ENCODE measurements around the gene KAT8. TPM values are rescaled to one million over a fixed set of nuclear protein-coding genes. Genes with fewer than 3 reads are reported as not detected.
A peak's percentile ranks its signal among the peaks of the same experiment; 100 is the strongest.

The KAT8 gene
- total and polyA plus RNA-seq, 2 of the 13 experiments (the other 11 are each of a cell fraction or from before 2014, with no cell fraction given): 79.0 to 84.2 TPM

DNA sequence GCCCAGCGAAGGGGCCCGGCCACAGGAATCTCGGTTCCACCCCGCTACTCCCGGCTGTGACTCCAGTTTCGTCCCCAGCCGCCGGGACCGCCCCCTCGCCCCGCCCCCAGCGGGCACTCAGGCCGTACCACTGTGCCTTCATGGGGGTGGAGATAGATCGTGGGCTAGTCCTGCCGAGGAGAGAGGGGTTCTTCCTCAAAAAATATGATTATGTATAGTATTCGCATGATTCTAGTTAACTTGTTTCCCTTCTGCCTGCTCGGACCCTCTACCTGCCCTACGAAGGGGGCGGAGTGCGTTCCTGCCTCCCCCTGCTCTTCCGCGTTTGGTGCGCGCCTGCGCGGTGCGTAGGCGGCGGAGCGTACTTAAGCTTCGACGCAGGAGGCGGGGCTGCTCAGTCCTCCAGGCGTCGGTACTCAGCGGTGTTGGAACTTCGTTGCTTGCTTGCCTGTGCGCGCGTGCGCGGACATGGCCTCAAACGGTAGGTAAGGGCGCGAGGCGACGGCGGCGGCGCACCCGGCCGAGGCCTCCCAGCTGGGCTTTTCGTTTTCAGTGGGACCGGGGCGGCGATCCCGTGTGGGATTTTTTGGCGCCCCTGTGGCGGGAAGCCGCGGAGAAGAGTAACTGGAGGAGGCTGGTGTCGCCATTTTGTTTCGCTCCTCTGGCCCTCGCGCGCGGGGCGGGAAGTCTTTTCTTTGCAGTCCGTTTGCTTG lies 62.4 kb downstream of the KAT8 start, which contains the start of gene FUS (continued):
- no peak for TF ChIP-seq ZEB1 (IDR thresholded peaks at IDR 0.05; ENCODE audit: insufficient replicate concordance, low read depth)
- TF ChIP-seq CCAR2 (optimal IDR thresholded peaks at IDR 0.05; ENCODE audit: low read depth, low read length): peak; percentile 26
- TF ChIP-seq ZNF782 (CRISPR knock-in tag; IDR thresholded peaks at IDR 0.05; ENCODE audit: borderline replicate concordance): peak; percentile 84; the same call in 1 of the 2 replicates
- peak; percentile 91; the same call in 1 of the 2 replicates for TF ChIP-seq NR3C1 (CRISPR knock-in tag; IDR thresholded peaks at IDR 0.05)
- TF ChIP-seq ZNF703 (CRISPR knock-in tag; IDR thresholded peaks at IDR 0.05; ENCODE audit: borderline replicate concordance): peak; percentile 96
- TF ChIP-seq, protein P1, sequence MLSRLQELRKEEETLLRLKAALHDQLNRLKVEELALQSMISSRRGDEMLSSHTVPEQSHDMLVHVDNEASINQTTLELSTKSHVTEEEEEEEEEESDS (CRISPR knock-in tag; IDR thresholded peaks at IDR 0.05; ENCODE audit: borderline replicate concordance): 0 out of 2 replicates have a peak, but pooled peaks have one; percentile 24
- no peak; the same call in 1 of the 2 replicates for TF ChIP-seq JUND (CRISPR knock-in tag; IDR thresholded peaks at IDR 0.05)
- TF ChIP-seq NBN (conservative IDR thresholded peaks at IDR 0.05): no peak
- TF ChIP-seq NONO (IDR thresholded peaks at IDR 0.05): peak; percentile 99
- TF ChIP-seq NONO (CRISPR knock-in tag; conservative IDR thresholded peaks at IDR 0.05): peak; percentile 90
- TF ChIP-seq, protein P2, sequence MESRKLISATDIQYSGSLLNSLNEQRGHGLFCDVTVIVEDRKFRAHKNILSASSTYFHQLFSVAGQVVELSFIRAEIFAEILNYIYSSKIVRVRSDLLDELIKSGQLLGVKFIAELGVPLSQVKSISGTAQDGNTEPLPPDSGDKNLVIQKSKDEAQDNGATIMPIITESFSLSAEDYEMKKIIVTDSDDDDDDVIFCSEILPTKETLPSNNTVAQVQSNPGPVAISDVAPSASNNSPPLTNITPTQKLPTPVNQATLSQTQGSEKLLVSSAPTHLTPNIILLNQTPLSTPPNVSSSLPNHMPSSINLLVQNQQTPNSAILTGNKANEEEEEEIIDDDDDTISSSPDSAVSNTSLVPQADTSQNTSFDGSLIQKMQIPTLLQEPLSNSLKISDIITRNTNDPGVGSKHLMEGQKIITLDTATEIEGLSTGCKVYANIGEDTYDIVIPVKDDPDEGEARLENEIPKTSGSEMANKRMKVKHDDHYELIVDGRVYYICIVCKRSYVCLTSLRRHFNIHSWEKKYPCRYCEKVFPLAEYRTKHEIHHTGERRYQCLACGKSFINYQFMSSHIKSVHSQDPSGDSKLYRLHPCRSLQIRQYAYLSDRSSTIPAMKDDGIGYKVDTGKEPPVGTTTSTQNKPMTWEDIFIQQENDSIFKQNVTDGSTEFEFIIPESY (CRISPR knock-in tag; IDR thresholded peaks at IDR 0.05): peak; percentile 34; the same call in 1 of the 2 replicates
- TF ChIP-seq, protein P3, sequence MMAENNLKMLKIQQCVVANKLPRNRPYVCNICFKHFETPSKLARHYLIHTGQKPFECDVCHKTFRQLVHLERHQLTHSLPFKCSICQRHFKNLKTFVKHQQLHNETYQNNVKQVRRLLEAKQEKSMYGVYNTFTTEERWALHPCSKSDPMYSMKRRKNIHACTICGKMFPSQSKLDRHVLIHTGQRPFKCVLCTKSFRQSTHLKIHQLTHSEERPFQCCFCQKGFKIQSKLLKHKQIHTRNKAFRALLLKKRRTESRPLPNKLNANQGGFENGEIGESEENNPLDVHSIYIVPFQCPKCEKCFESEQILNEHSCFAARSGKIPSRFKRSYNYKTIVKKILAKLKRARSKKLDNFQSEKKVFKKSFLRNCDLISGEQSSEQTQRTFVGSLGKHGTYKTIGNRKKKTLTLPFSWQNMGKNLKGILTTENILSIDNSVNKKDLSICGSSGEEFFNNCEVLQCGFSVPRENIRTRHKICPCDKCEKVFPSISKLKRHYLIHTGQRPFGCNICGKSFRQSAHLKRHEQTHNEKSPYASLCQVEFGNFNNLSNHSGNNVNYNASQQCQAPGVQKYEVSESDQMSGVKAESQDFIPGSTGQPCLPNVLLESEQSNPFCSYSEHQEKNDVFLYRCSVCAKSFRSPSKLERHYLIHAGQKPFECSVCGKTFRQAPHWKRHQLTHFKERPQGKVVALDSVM (CRISPR knock-in tag; IDR thresholded peaks at IDR 0.05): peak; percentile 63; the same call in 1 of the 2 replicates
- no peak for TF ChIP-seq ZNF251 (CRISPR knock-in tag; IDR thresholded peaks at IDR 0.05)
- peak; percentile 87; the same call in 1 of the 2 replicates for TF ChIP-seq MIXL1 (CRISPR knock-in tag; IDR thresholded peaks at IDR 0.05)
- peak; percentile 96 for TF ChIP-seq YEATS4 (CRISPR knock-in tag; IDR thresholded peaks at IDR 0.05; ENCODE audit: borderline replicate concordance)
- TF ChIP-seq BRCA1 (CRISPR knock-in tag; IDR thresholded peaks at IDR 0.05): peak; percentile 92
- peak; percentile 96 for TF ChIP-seq PHF8 (CRISPR knock-in tag; IDR thresholded peaks at IDR 0.05)
- TF ChIP-seq, protein P4, sequence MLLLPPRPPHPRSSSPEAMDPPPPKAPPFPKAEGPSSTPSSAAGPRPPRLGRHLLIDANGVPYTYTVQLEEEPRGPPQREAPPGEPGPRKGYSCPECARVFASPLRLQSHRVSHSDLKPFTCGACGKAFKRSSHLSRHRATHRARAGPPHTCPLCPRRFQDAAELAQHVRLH (CRISPR knock-in tag; IDR thresholded peaks at IDR 0.05; ENCODE audit: borderline replicate concordance, low read depth): peak; percentile 82
- peak; percentile 11; the same call in 1 of the 2 replicates for TF ChIP-seq FOXJ3 (CRISPR knock-in tag; IDR thresholded peaks at IDR 0.05; ENCODE audit: borderline replicate concordance)
- TF ChIP-seq TEAD3 (CRISPR knock-in tag; optimal IDR thresholded peaks at IDR 0.05; ENCODE audit: borderline replicate concordance): peak; percentile 77
- TF ChIP-seq ZNF496 (CRISPR knock-in tag; IDR thresholded peaks at IDR 0.05; ENCODE audit: insufficient replicate concordance): no peak
- TF ChIP-seq HDAC2 (CRISPR knock-in tag; IDR thresholded peaks at IDR 0.05): no peak
- TF ChIP-seq HDAC6 (IDR thresholded peaks at IDR 0.05; ENCODE audit: low read depth, low read length): peak; percentile 78; the same call in 1 of the 2 replicates
- TF ChIP-seq, protein P5, sequence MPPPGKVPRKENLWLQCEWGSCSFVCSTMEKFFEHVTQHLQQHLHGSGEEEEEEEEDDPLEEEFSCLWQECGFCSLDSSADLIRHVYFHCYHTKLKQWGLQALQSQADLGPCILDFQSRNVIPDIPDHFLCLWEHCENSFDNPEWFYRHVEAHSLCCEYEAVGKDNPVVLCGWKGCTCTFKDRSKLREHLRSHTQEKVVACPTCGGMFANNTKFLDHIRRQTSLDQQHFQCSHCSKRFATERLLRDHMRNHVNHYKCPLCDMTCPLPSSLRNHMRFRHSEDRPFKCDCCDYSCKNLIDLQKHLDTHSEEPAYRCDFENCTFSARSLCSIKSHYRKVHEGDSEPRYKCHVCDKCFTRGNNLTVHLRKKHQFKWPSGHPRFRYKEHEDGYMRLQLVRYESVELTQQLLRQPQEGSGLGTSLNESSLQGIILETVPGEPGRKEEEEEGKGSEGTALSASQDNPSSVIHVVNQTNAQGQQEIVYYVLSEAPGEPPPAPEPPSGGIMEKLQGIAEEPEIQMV (CRISPR knock-in tag; IDR thresholded peaks at IDR 0.05; ENCODE audit: low read depth): no peak; the same call in none of the 2 replicates
- peak; percentile 65; the same call in 1 of the 2 replicates for TF ChIP-seq REPIN1 (CRISPR knock-in tag; IDR thresholded peaks at IDR 0.05; ENCODE audit: borderline replicate concordance, low read depth)

All from HepG2 (cell line).